ENCODE measurements around the gene KATNB1. TPM values are rescaled to one million over a fixed set of nuclear protein-coding genes. Genes with fewer than 3 reads are reported as not detected.

Gene KATNB1
- total and polyA plus RNA-seq, 2 of the 8 experiments (the other 6 are each of a cell fraction or from before 2014, with no cell fraction given), result 50.2 to 60.4 TPM

DNA sequence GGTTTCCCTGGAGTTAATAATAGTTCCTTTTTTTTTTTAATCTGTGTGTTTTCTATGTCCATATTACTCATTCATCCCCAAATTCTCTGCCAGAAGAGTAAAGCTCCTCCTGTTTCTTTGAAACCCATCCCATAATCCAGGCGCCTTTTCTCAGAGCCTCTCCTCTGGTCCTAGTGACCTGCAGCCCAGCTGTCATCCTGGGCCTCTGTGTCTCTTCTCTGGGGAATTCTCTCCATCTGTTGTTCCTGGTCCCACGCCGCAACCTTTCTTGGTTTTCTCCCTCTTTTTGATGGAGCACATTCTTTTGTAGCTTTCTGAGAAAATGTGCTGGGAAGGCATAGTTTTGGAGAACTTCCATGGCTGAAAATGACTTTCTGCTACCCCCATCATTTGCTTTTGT is 10.2 kb downstream of the KATNB1 start:
- Histone ChIP-seq H3K4me3 (ENCODE audit: extremely low read depth in 1 of 4, insufficient read depth in 2 of 4, low read depth in 3 of 4, low read length in 4 of 4) (no peak overlapping the region), H4K8ac (ENCODE audit: extremely low read depth, insufficient read depth, low read length) (no peak overlapping the region), H3K18ac (ENCODE audit: extremely low read depth, low read length) (no peak overlapping the region), H3K23me2 (ENCODE audit: low read depth, low read length) (no peaks in the 10 kb centered on the region), H4K20me1 (replicated peaks in 1 of 2; ENCODE audit: control insufficient read depth in 1 of 2, insufficient read depth in 2 of 2, low read length in 2 of 2) (peaks cover 0 to 6% of the 10 kb centered on the region in 2 experiments), H3K4me2 (ENCODE audit: insufficient read depth in 1 of 2, low read depth in 2 of 2, low read length in 2 of 2) (no peak overlapping the region), H4K91ac (replicated peaks; ENCODE audit: insufficient read length, low read length) (no peak overlapping the region), H2BK5ac (ENCODE audit: low read depth, low read length) (no peak overlapping the region), H3K4ac (replicated peaks; ENCODE audit: insufficient read length, low read depth, low read length) (no peak overlapping the region), H2BK12ac (ENCODE audit: low read depth, low read length) (no peak overlapping the region), H4K5ac (ENCODE audit: insufficient read length, low read depth, low read length) (no peak overlapping the region), H2AK5ac (ENCODE audit: low read depth, low read length) (no peak overlapping the region), H2BK20ac (ENCODE audit: low read length) (no peak overlapping the region), H2BK120ac (replicated peaks; ENCODE audit: low read depth, low read length) (no peak overlapping the region), H3K27ac (ENCODE audit: low read depth, low read length) (no peak overlapping the region), H3K9ac (replicated peaks in 1 of 4; ENCODE audit: extremely low read depth in 1 of 4, low read depth in 3 of 4, low read length in 3 of 4) (no peak overlapping the region), H3K56ac (replicated peaks; ENCODE audit: insufficient read length, low read depth, low read length) (no peak overlapping the region), H3K23ac (ENCODE audit: insufficient read length) (no peak overlapping the region), H3K4me1 (replicated peaks in 1 of 4; ENCODE audit: control insufficient read depth in 3 of 4, insufficient read depth in 4 of 4, low read length in 3 of 4) (no peaks in the 10 kb centered on the region), H2AFZ (ENCODE audit: low read length) (no peak overlapping the region), H3K36me3 (ENCODE audit: control insufficient read depth in 2 of 4, insufficient read depth in 4 of 4, low read length in 3 of 4) (peaks cover 0 to 3% (median 0%) of the 10 kb centered on the region in 4 experiments; a peak in 3 of 8 replicates), H3K79me1 (ENCODE audit: low read depth, low read length) (no peaks in the 10 kb centered on the region), H3K14ac (ENCODE audit: insufficient read length) (no peak overlapping the region), H3K79me2 (ENCODE audit: control insufficient read depth in 1 of 2, insufficient read depth in 2 of 2, low read length in 2 of 2) (no peaks in the 10 kb centered on the region), H2BK15ac (ENCODE audit: low read length) (no peak overlapping the region), H3K9me3 (ENCODE audit: insufficient read depth in 2 of 2, low read depth in 1 of 2, low read length in 1 of 2) (no peaks in the 10 kb centered on the region), H3K27me3 (replicated peaks in 1 of 4; ENCODE audit: control insufficient read depth in 3 of 4, extremely low read depth in 1 of 4, insufficient read depth in 3 of 4, low read length in 3 of 4) (no peaks in the 10 kb centered on the region)
- FAIRE-seq (no peak), DNase-seq (ENCODE audit: low read depth in 1 of 2, low spot score in 2 of 2) (no peak)
- ChIA-PET CTCF (ENCODE audit: partially characterized antibody) (interaction anchor here (2.2 to 3.2 kb wide), 2 partner anchors 11 to 23 kb away, joined by 7 to 18 read pairs; no protein-coding TSS in a partner anchor), POLR2A (ENCODE audit: partially characterized antibody) (interaction anchor here (0.6 to 2.2 kb wide), 4 partner anchors 9 to 30 kb away, joined by 3 to 6 read pairs (median 4); no protein-coding TSS in a partner anchor)
- WGBS, 2 experiments (ENCODE audit: extremely low coverage in 1 of 2, insufficient coverage in 1 of 2, insufficient read length in 1 of 2, insufficient replicate concordance in 2 of 2, low coverage in 1 of 2, low lambda C conversion rate in 2 of 2, missing lambda C conversion rate in 1 of 2), result 97% methylated on average over 3 of the region's 3 CpGs; no CpG with 5 or more reads in 1 of the 2 experiments
- no peak for TF ChIP-seq RBBP5 (IDR thresholded peaks at IDR 0.05; ENCODE audit: borderline replicate concordance, low read depth, low read length)
- TF ChIP-seq SP1 (IDR thresholded peaks at IDR 0.05; ENCODE audit: low read depth, low read length), result no peak
- TF ChIP-seq GABPA (IDR thresholded peaks at IDR 0.05; ENCODE audit: borderline replicate concordance, insufficient read depth, low read length), result no peak
- no peak for TF ChIP-seq RXRA (IDR thresholded peaks at IDR 0.05; ENCODE audit: insufficient read depth, low read depth, low read length)
- no peak for TF ChIP-seq TEAD4 (IDR thresholded peaks at IDR 0.05; ENCODE audit: low read depth, low read length)
- no peak for TF ChIP-seq POLR2A (IDR thresholded peaks at IDR 0.05; ENCODE audit: control extremely low read depth in 1 of 2, low read depth in 2 of 2, low read length in 2 of 2)
- TF ChIP-seq EGR1 (IDR thresholded peaks at IDR 0.05; ENCODE audit: borderline replicate concordance, low read depth, low read length), result no peak
- no peak for TF ChIP-seq HDAC2 (IDR thresholded peaks at IDR 0.05; ENCODE audit: borderline replicate concordance in 1 of 2, low read depth in 2 of 2, low read length in 2 of 2)

Measured in H1 (cell line).